Tibial artery (tissue), 4 donors: ENCODE results near the gene NUP58.

Source experiments
- DNase-seq, 2 donors: peaks; one replicate each; pipeline ENCODE4 v3.0.0-alpha.2; 2019
- H3K27ac ChIP-seq, 2 donors: fragments of 200-600 bp; sonication (generic) in 1 of 2; 1 replicate in 1 of 2; 2 replicates in 1 of 2; pipeline ENCODE4 v1.5.1; 2018 to 2019; ENCODE audit warnings: mild to moderate bottlenecking in 1 of 2
- H3K27me3 ChIP-seq, 2 donors: fragments of 200-600 bp; sonication (generic) in 1 of 2; one replicate each; pipeline versions ENCODE4 v1.5.1 to v1.6.0; 2016 to 2019
- H3K36me3 ChIP-seq, 3 donors: fragments of 200-600 bp; sonication (generic) in 2 of 3; one replicate each; pipeline ENCODE4 v1.5.1; 2016 to 2019; ENCODE audit warnings: mild to moderate bottlenecking in 2 of 3
- H3K4me1 ChIP-seq, 4 donors: fragments of 200-600 bp; sonication (generic) in 2 of 4; 1 replicate in 3 of 4; 2 replicates in 1 of 4; pipeline ENCODE4 v1.5.1; 2016 to 2019
- H3K4me3 ChIP-seq, 2 donors: fragments of 200-600 bp; sonication (generic) in 1 of 2; 1 replicate in 1 of 2; 2 replicates in 1 of 2; pipeline ENCODE4 v1.5.1; 2018 to 2019; ENCODE audit warnings: mild to moderate bottlenecking in 2 of 2
- H3K9me3 ChIP-seq, 3 donors: fragments of 200-600 bp; sonication (generic) in 1 of 3; one replicate each; pipeline ENCODE4 v1.5.1; 2016 to 2019
- CTCF ChIP-seq, 2 experiments: fragments of 200-600 bp in 1 of 2; fragments of 450-650 bp in 1 of 2; IDR thresholded peaks; one replicate each; pipeline ENCODE4 v1.5.1; 2017 to 2019; ENCODE audit warnings: antibody characterized with exemption in 2 of 2, mild to moderate bottlenecking in 1 of 2, moderate library complexity in 1 of 2
- intact Hi-C: fragments of 100-400 bp; cut with DNase I; formaldehyde crosslinking; loops from one replicate; pipeline ENCODE4 v1.15.0; 2023; ENCODE audit warnings: low total_unique reads

NUP58 gene

GRCh38 chr13:25330541-25330940, 29.1 kb downstream of the NUP58 start:
- Histone ChIP-seq H3K4me1 (no peaks in the 10 kb centered on the region), H3K36me3 (peaks cover 51 to 68% (median 55%) of the 10 kb centered on the region in 3 donors), H3K4me3 (no peak overlapping the region), H3K27me3 (no peaks in the 10 kb centered on the region), H3K27ac (no peak overlapping the region), H3K9me3 (no peaks in the 10 kb centered on the region)
- intact Hi-C loops = no loop called here
- DNase-seq = no peak
- no peak for TF ChIP-seq CTCF (IDR thresholded peaks at IDR 0.05)

- H3K4me1 ChIP-seq = no peaks in the 10 kb centered on the region
- intact Hi-C loops = no loop called here
- no peak for DNase-seq
- no peak overlapping the region for H3K4me3 ChIP-seq
- TF ChIP-seq CTCF (IDR thresholded peaks at IDR 0.05) = no peak
- no peak overlapping the region for H3K27ac ChIP-seq
- no peaks in the 10 kb centered on the region for H3K27me3 ChIP-seq
- H3K36me3 ChIP-seq = peaks cover 24 to 55% (median 33%) of the 10 kb centered on the region in 3 donors
- H3K9me3 ChIP-seq = no peaks in the 10 kb centered on the region
These were observed 34.4 kb downstream of the NUP58 start for GRCh38 chr13:25335856-25336255.

- no peak overlapping the region for H3K27ac ChIP-seq
- H3K27me3 ChIP-seq = no peaks in the 10 kb centered on the region
- H3K4me3 ChIP-seq = no peak overlapping the region
- intact Hi-C loops = no loop called here
- DNase-seq = no peak
- no peaks in the 10 kb centered on the region for H3K4me1 ChIP-seq
- no peaks in the 10 kb centered on the region for H3K9me3 ChIP-seq
- TF ChIP-seq CTCF (IDR thresholded peaks at IDR 0.05) = no peak
- H3K36me3 ChIP-seq = peaks cover 0 to 9% (median 9%) of the 10 kb centered on the region in 3 donors
These were observed 44.2 kb downstream of the NUP58 start for GRCh38 chr13:25345576-25345975.

GRCh38 chr13:25347151-25347550, 45.7 kb downstream of the NUP58 start:
- Histone ChIP-seq H3K4me1 (no peaks in the 10 kb centered on the region), H3K9me3 (no peaks in the 10 kb centered on the region), H3K36me3 (no peaks in the 10 kb centered on the region), H3K27me3 (no peaks in the 10 kb centered on the region), H3K4me3 (no peak overlapping the region), H3K27ac (no peak overlapping the region)
- DNase-seq = no peak
- intact Hi-C loops = no loop called here
- no peak for TF ChIP-seq CTCF (IDR thresholded peaks at IDR 0.05)

- Histone ChIP-seq H3K9me3 (no peaks in the 10 kb centered on the region), H3K27me3 (no peaks in the 10 kb centered on the region)
- no peak for TF ChIP-seq CTCF (IDR thresholded peaks at IDR 0.05)
These were observed 50.0 kb downstream of the NUP58 start for GRCh38 chr13:25351404-25351803.

GRCh38 chr13:25352230-25352629, 50.8 kb downstream of the NUP58 start:
- Histone ChIP-seq H3K9me3 (no peaks in the 10 kb centered on the region), H3K36me3 (no peaks in the 10 kb centered on the region), H3K4me3 (no peak overlapping the region), H3K4me1 (no peaks in the 10 kb centered on the region), H3K27ac (no peak overlapping the region), H3K27me3 (no peaks in the 10 kb centered on the region)
- intact Hi-C loops = no loop called here
- no peak for TF ChIP-seq CTCF (IDR thresholded peaks at IDR 0.05)
- DNase-seq = no peak

More at GRCh38 chr13:25351404-25351803, 50.0 kb downstream of the NUP58 start:
- no peak for DNase-seq
- Histone ChIP-seq H3K36me3 (no peaks in the 10 kb centered on the region), H3K4me1 (no peaks in the 10 kb centered on the region), H3K4me3 (no peak overlapping the region), H3K27ac (no peak overlapping the region)
- intact Hi-C loops = no loop called here
